Subcutaneous adipose tissue (tissue), 4 donors: Measurements from ENCODE around the gene TRIOBP. TPM values are rescaled to one million over a fixed set of nuclear protein-coding genes. Genes with fewer than 3 reads are reported as not detected.

Experiments
- total RNA-seq, 4 donors: library from RNA; depleted of rRNA; stranded (reverse); fragments of >200 nt; gene quantifications; one replicate each; pipeline ENCODE4 v1.1.0, GENCODE V29; 2016
- TF ChIP-seq, protein P1 (sequence below): fragments of 450-650 bp; IDR thresholded peaks from one replicate; pipeline ENCODE4 v1.5.1; 2016; ENCODE audit warnings: low read depth, mild to moderate bottlenecking, control low read depth, antibody characterized with exemption, moderate library complexity

TRIOBP gene
- total RNA-seq, 4 donors from 2014 or later: 46.6 to 160 (median 77.6) TPM

DNA sequence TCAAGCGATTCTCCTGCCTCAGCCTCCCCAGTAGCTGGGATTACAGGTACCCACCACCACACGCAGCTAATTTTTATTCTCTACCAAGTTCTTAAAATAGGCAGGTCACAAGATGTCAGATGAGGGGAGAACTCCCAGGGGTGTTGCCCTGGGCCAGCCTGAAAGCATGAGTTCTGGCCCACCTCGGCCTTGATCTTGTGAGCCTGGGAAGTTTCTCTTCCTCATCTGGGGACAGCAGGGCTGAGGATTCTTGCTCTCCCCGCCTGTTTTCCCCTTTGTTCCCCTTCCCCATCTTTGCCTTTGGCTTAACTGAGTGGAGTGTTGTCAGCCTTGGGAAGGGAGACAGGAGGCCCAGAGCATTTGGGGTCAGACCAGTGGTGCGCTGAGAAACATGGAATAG, 34.8 kb upstream of the TRIOBP start:
- TF ChIP-seq, protein P1, sequence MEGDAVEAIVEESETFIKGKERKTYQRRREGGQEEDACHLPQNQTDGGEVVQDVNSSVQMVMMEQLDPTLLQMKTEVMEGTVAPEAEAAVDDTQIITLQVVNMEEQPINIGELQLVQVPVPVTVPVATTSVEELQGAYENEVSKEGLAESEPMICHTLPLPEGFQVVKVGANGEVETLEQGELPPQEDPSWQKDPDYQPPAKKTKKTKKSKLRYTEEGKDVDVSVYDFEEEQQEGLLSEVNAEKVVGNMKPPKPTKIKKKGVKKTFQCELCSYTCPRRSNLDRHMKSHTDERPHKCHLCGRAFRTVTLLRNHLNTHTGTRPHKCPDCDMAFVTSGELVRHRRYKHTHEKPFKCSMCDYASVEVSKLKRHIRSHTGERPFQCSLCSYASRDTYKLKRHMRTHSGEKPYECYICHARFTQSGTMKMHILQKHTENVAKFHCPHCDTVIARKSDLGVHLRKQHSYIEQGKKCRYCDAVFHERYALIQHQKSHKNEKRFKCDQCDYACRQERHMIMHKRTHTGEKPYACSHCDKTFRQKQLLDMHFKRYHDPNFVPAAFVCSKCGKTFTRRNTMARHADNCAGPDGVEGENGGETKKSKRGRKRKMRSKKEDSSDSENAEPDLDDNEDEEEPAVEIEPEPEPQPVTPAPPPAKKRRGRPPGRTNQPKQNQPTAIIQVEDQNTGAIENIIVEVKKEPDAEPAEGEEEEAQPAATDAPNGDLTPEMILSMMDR: no peak

DNA sequence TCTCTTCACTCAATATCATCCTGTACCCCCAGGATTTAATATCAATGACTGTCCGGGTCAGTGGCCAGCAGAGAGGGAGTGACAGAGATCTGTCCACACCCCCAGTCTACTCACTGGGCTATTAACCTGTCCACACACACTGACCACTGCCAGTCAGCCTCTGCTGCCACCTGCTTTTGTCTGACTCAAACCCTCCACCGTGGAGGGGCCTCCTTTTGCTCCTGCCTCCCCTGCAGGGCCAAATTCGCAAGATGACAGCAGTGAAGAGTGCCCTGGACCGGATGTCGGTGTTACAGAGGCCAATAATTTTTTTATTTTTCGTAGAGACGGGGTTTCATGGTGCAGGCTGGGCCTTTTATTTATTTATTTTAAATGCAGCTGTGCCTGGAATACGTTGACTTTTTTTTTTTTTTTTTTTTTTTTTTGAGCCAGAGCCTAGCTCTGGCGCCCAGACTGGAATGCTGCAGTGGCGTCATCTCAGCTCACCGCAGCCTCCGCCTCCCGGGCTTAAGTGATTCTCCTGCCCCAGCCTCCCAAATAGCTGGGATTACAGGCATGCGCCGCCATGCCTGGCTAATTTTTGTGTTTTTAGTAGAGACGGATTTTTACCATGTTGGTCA, 33.2 kb upstream of the TRIOBP start:
- TF ChIP-seq, protein P1: no peak

DNA sequence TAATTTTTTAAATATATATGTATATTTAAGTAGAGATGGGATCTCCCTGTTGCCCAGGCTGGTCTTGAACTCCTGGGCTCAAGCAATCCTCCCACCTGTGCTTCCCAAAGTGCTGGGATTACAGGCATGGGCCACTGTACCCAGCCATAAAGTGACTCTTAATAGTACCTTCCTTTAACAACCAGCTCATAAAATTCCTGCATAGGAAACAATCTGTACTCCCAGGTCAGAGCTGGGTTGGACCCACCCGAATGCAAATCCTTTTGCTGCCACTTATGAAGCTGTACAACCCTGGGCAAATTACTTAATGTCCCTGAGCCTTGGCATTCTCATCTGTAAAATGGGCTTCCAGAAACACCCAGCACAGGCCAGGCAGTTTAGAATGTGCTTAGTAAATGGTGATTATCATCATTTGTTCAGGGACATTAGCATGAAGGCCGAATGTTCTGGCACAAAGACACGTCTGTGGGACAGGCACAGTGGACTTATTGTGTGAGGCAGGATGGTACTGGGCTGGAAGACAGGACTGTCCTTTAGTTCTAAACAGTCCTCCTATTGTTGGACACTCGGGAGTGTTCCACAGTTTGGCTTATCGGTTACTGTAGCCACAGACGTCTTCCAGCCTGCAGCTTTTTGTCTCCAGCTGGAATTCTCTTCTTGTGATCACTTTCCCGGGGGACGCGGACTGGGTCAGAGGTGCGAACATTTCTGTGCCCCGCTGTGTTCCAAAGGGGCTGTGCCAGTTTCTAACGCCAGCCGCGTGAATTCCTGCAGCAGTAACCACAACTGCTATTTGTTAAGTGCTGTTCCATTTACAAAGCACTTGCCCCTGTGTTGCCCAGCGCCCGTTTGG, 32.4 kb upstream of the TRIOBP start:
- TF ChIP-seq, protein P1: no peak

DNA sequence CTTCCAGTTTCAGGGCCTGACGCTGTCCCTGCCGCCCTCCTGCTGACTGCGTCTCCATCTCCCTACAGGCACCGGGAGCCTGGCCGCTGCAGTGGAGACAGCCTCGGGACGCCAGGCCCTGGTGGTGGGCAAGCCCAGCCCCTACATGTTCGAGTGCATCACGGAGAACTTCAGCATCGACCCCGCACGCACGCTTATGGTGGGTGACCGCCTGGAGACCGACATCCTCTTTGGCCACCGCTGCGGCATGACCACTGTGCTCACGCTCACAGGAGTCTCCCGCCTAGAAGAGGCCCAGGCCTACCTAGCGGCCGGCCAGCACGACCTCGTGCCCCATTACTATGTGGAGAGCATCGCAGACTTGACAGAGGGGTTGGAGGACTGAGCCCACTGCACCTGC, 31.4 kb upstream of the TRIOBP start:
- TF ChIP-seq, protein P1: no peak

DNA sequence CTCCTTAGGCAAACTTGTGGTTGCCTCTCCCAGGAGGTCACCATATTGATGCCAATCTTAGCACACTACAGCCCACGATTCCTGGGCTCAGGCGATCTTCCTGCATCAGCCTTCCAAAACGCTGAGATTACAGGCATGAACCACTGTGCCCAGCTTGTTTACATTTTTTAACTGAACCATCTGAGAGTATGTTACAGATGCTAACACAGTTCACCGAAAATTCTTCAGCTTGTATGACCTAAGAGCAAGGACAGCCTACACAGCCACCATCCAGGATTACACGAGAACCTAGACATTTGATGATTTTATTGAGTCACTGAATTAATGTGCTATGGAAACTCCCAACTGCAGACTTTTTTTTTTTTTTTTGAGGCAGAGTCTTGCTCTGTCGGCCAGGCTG, 27.3 kb upstream of the TRIOBP start:
- TF ChIP-seq, protein P1: no peak

DNA sequence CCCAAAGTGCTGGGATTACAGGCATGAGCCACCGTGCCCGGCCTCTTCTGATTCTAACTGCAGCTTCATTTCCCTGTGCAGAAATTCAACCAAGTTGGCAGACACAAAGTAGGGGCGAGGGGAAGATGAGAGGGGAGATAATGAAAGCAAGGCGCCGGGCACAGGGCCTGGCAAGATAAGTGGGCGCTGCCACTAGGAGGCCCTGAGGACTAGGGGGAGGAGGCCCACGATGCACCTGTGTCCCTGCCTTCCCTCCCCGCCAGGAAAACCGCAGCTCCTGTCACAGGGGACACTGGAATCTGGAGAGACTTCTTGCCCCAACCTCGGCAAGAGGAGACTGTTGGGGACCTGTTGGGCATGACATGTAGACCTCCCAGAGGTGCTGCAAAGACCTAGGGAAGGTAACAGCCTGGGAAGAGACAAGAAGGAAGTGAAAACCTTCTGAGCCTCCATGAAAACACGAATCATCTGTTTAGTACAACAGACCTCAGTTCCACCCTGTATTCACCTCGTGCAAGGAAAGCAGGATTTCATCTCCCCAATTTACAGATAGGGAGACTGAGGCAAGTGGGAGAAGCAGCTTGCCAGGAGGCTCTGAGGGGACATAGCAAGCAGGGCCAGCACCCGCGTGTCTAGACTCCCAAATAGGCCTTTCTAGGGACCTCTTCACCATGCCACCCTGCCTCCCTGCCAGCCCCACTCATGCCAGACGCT, 24.5 kb upstream of the TRIOBP start:
- TF ChIP-seq, protein P1: no peak

DNA sequence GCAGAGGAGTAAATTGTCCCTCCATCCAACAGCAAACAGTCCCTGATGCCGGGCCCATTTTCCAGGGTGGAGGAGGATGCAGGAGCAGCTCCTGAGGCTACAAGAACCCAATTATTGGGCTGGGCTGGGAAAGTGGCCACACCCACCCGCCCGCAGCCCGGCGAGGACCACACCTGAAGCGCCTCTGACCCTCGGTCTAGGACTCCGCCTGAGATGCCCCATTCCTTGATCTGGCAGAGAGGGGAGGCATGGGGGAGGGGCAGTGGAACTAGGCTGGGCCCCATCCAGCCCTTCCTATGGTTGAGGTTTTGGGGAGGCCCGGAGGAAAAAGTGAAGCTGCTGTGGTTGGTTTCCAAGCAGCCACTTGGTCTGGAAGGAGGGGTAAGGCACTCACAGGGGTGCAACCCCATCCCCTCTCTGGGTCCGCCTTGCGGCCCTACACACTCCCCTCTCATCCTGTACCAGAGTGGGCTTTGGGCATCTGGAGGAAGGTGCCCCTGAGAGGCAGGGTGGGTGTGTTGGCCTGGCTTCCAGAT, 23.9 kb upstream of the TRIOBP start:
- TF ChIP-seq, protein P1: no peak
